Vagina (tissue), 2 donors: Measurements from ENCODE around the gene CUEDC1. TPM values are rescaled to one million over a fixed set of nuclear protein-coding genes. Genes with fewer than 3 reads are reported as not detected.

ENCODE experiments used
- DNase-seq, 2 donors: peaks; one replicate each; pipeline ENCODE4 v3.0.0-alpha.2; 2017; ENCODE audit errors: extremely low spot score in 2 of 2
- H3K27ac ChIP-seq: fragments of 200-600 bp; sonication (generic); one replicate; pipeline ENCODE4 v1.5.1; 2019
- H3K27me3 ChIP-seq: fragments of 200-600 bp; sonication (generic); one replicate; pipeline ENCODE4 v1.5.1; 2019
- H3K36me3 ChIP-seq, 2 donors: fragments of 200-600 bp; sonication (generic); one replicate each; pipeline ENCODE4 v1.5.1; 2017 to 2019
- H3K4me1 ChIP-seq: fragments of 200-600 bp; sonication (generic); one replicate; pipeline ENCODE4 v1.5.1; 2019
- H3K4me3 ChIP-seq, 2 donors: fragments of 200-600 bp; sonication (generic); 1 replicate in 1 of 2; 2 replicates in 1 of 2; pipeline ENCODE4 v1.5.1; 2016 to 2019
- H3K9me3 ChIP-seq: fragments of 200-600 bp; sonication (generic); one replicate; pipeline ENCODE4 v1.5.1; 2019
- CTCF ChIP-seq, 3 experiments: fragments of 450-650 bp in 2 of 3; fragments of 200-600 bp in 1 of 3; sonication (generic) in 1 of 3; IDR thresholded peaks; one replicate each; pipeline ENCODE4 v1.5.1; 2017 to 2019; ENCODE audit warnings: antibody characterized with exemption in 3 of 3, mild to moderate bottlenecking in 2 of 3, moderate library complexity in 2 of 3
- POLR2A ChIP-seq, 2 donors: fragments of 450-650 bp; IDR thresholded peaks; one replicate each; pipeline ENCODE4 v1.6.1; 2017; ENCODE audit warnings: antibody characterized with exemption in 2 of 2, mild to moderate bottlenecking in 2 of 2, moderate library complexity in 2 of 2
- POLR2AphosphoS5 ChIP-seq, 2 donors: sonication (generic); formaldehyde crosslinking; IDR thresholded peaks; one replicate each; pipeline ENCODE4 v1.9.0; 2017; ENCODE audit warnings: antibody characterized with exemption in 2 of 2, mild to moderate bottlenecking in 2 of 2, low read depth in 1 of 2; ENCODE audit not compliant: insufficient read depth in 1 of 2
- intact Hi-C: fragments of 100-400 bp; cut with DNase I; formaldehyde crosslinking; loops from one replicate; pipeline ENCODE4 v1.15.1; 2023
- small RNA-seq: library from RNA; depleted of rRNA; stranded (forward); fragments of <200 nt; gene quantifications from one replicate; pipeline ENCODE3, GENCODE V24; 2016
- total RNA-seq: library from RNA; depleted of rRNA; stranded (reverse); fragments of >200 nt; gene quantifications from one replicate; pipeline ENCODE4 v1.2.3, GENCODE V29; 2016

CUEDC1 gene
- total RNA-seq, 1 donor from 2014 or later, result 28.7 TPM

- intact Hi-C loops, result no loop called here
- Histone ChIP-seq H3K9me3 (no peaks in the 10 kb centered on the region), H3K27me3 (no peaks in the 10 kb centered on the region), H3K4me3 (no peak overlapping the region), H3K4me1 (peaks cover 18% of the 10 kb centered on the region), H3K36me3 (no peaks in the 10 kb centered on the region), H3K27ac (no peak overlapping the region)
- DNase-seq, result no peak
- TF ChIP-seq POLR2AphosphoS5 (IDR thresholded peaks at IDR 0.05; ENCODE audit: insufficient read depth in 1 of 2, low read depth in 1 of 2) (no peak), CTCF (IDR thresholded peaks at IDR 0.05) (no peak), POLR2A (IDR thresholded peaks at IDR 0.05) (no peak)
These were observed 140.8 kb downstream of the CUEDC1 start for GRCh38 chr17:57814421-57814820.

GRCh38 chr17:57811638-57812280 lies 143.5 kb downstream of the CUEDC1 start:
- no peaks in the 10 kb centered on the region for H3K27me3 ChIP-seq

More at GRCh38 chr17:57811638-57812280, 143.5 kb downstream of the CUEDC1 start:
- no peaks in the 10 kb centered on the region for H3K9me3 ChIP-seq
- H3K27ac ChIP-seq, result no peak overlapping the region
- H3K4me1 ChIP-seq, result peaks cover 18% of the 10 kb centered on the region
- intact Hi-C loops, result no loop called here
- H3K4me3 ChIP-seq, result peak overlapping the region; percentile 20 to 43
- no peaks in the 10 kb centered on the region for H3K36me3 ChIP-seq
- TF ChIP-seq POLR2AphosphoS5 (IDR thresholded peaks at IDR 0.05; ENCODE audit: insufficient read depth in 1 of 2, low read depth in 1 of 2), result no peak
- no peak for TF ChIP-seq POLR2A (IDR thresholded peaks at IDR 0.05)
- TF ChIP-seq CTCF (IDR thresholded peaks at IDR 0.05), result no peak
- peak in 1 of 2 donors; percentile 60 for DNase-seq

Small RNA genes lying within 50 kb of the gene (small RNA-seq; reads per million reads assigned to genes)
- not detected for gene AC015813.4

Other genes starting within 250 kb of the CUEDC1 start
- not detected for gene CCDC182, start 210.1 kb downstream of the CUEDC1 start, total RNA-seq
- 6.9 TPM for gene MRPS23, start 105.4 kb downstream of the CUEDC1 start, total RNA-seq
- 86.2 TPM for gene VEZF1, start 32.8 kb upstream of the CUEDC1 start, total RNA-seq
- 155 TPM for gene SRSF1, start 51.8 kb upstream of the CUEDC1 start, total RNA-seq
- gene DYNLL2, start 128.0 kb upstream of the CUEDC1 start, total RNA-seq, result 16.9 TPM
- gene OR4D1, start 193.0 kb upstream of the CUEDC1 start, total RNA-seq, result not detected
- gene OR4D2, start 211.6 kb upstream of the CUEDC1 start, total RNA-seq, result not detected
- not detected for gene EPX, start 237.3 kb upstream of the CUEDC1 start, total RNA-seq